OCI-LY3 (cell line): ENCODE data around the gene EDN2.

Experiments
- H2AFZ ChIP-seq: fragments of 200-600, 300-600 bp; shearing (Covaris generic); 2 replicates; pipeline ENCODE4 v1.6.0; 2014; ENCODE audit warnings: antibody characterized with exemption, low read depth, low read length
- H3K27ac ChIP-seq: fragments of 200-600, 300-600 bp; sonication (generic); 2 replicates; pipeline ENCODE4 v1.5.1; 2014; ENCODE audit warnings: mild to moderate bottlenecking, low read length, moderate library complexity, mixed read lengths
- H3K27me3 ChIP-seq: fragments of 200-600, 300-600 bp; sonication (generic); 2 replicates; pipeline ENCODE4 v1.6.1; 2014; ENCODE audit warnings: low read depth, low read length, mixed read lengths
- H3K36me3 ChIP-seq: fragments of 200-600, 300-600 bp; sonication (generic); replicated peaks from 2 replicates; pipeline ENCODE3; 2014; ENCODE audit warnings: low read depth, low read length, mixed read lengths
- H3K4me1 ChIP-seq: fragments of 300-600, 200-600 bp; sonication (generic); 2 replicates; pipeline ENCODE4 v1.6.1; 2014; ENCODE audit warnings: low read length, mixed read lengths
- H3K4me2 ChIP-seq: fragments of 200-600, 300-600 bp; sonication (generic); 2 replicates; pipeline ENCODE4 v1.6.1; 2014; ENCODE audit warnings: low read length, mixed read lengths
- H3K4me3 ChIP-seq: fragments of 300-600, 200-600 bp; sonication (generic); 2 replicates; pipeline ENCODE4 v1.5.1; 2014; ENCODE audit warnings: antibody characterized with exemption, mild to moderate bottlenecking, low read length, moderate library complexity
- H3K79me2 ChIP-seq: fragments of 300-600, 200-600 bp; shearing (Covaris generic); 2 replicates; pipeline ENCODE4 v1.6.1; 2014; ENCODE audit warnings: mild to moderate bottlenecking, low read length, mixed read lengths
- H3K9ac ChIP-seq: fragments of 300-600, 200-600 bp; shearing (Covaris generic); 2 replicates; pipeline ENCODE4 v1.6.0; 2014; ENCODE audit warnings: mild to moderate bottlenecking, low read length, moderate library complexity
- H3K9me3 ChIP-seq: fragments of 200-600, 300-600 bp; shearing (Covaris generic); 2 replicates; pipeline ENCODE4 v1.6.1; 2014; ENCODE audit warnings: low read length, mixed read lengths; ENCODE audit not compliant: insufficient read depth
- H4K20me1 ChIP-seq: fragments of 200-600, 300-600 bp; sonication (generic); 2 replicates; pipeline ENCODE4 v1.6.1; 2016; ENCODE audit warnings: low read length, mixed read lengths; ENCODE audit not compliant: insufficient read depth
- EZH2phosphoT487 ChIP-seq: fragments of 200-600 bp; shearing (Covaris generic); IDR thresholded peaks from 2 replicates; pipeline ENCODE4 v1.6.1; 2018; ENCODE audit warnings: antibody characterized with exemption, mixed run types, low read depth
- TF ChIP-seq, protein P1 (sequence below): fragments of 200-600, 300-600 bp; sonication (generic); IDR thresholded peaks from 2 replicates; pipeline ENCODE4 v1.5.1; 2014; ENCODE audit warnings: antibody characterized with exemption, low read length, low read depth

Gene EDN2

DNA sequence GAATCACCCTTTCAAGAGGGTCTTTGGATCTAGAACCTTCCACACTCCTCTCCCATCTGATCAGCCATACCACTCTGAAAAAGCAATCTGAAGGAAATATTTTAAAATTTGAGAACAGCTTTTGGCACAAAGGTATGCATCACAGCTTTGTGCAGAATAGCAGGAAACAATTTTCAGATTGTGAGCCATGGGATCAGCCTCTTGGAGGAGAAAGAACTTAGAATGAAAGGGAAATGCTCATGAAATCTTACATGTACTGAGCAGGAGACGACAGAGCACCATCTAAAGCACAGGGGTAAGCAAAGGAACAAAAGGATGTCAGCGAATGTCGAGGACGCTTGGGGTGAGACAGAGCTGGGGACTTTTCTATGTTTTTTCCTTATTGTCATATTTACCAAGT, 54.4 kb downstream of the EDN2 start:
- no peak overlapping the region for H3K9ac ChIP-seq
- no peak overlapping the region for H3K4me3 ChIP-seq
- H3K79me2 ChIP-seq: no peaks in the 10 kb centered on the region
- no peak overlapping the region for H3K27ac ChIP-seq
- no peak for TF ChIP-seq EZH2phosphoT487
- TF ChIP-seq, protein P1, sequence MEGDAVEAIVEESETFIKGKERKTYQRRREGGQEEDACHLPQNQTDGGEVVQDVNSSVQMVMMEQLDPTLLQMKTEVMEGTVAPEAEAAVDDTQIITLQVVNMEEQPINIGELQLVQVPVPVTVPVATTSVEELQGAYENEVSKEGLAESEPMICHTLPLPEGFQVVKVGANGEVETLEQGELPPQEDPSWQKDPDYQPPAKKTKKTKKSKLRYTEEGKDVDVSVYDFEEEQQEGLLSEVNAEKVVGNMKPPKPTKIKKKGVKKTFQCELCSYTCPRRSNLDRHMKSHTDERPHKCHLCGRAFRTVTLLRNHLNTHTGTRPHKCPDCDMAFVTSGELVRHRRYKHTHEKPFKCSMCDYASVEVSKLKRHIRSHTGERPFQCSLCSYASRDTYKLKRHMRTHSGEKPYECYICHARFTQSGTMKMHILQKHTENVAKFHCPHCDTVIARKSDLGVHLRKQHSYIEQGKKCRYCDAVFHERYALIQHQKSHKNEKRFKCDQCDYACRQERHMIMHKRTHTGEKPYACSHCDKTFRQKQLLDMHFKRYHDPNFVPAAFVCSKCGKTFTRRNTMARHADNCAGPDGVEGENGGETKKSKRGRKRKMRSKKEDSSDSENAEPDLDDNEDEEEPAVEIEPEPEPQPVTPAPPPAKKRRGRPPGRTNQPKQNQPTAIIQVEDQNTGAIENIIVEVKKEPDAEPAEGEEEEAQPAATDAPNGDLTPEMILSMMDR: no peak
- H3K36me3 ChIP-seq: no peaks in the 10 kb centered on the region
- no peaks in the 10 kb centered on the region for H3K9me3 ChIP-seq
- no peaks in the 10 kb centered on the region for H4K20me1 ChIP-seq
- H2AFZ ChIP-seq: no peak overlapping the region
- 0 out of 2 replicates have a peak, but pooled peaks cover 8% of the 10 kb centered on the region for H3K27me3 ChIP-seq
- no peak overlapping the region for H3K4me2 ChIP-seq
- no peaks in the 10 kb centered on the region for H3K4me1 ChIP-seq

DNA sequence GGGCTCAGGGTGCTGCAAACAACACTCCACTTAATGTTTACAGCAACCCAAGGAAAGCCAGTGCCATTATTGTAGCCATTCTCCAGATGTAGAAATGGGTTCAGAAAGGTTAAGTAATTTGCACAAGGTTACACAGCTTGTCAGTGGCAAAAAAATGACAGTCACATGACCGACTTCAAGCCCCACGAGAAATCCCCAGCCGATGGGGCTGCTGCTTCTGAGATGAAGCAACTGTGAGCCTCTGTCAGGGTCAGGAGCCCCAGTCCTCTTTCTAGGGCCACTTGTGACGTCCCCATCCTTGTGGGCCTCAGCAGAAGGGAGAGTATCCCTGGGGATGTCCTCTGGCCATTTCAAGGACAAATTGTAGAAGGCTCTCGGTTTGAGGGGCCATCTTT, 54.8 kb downstream of the EDN2 start:
- Histone ChIP-seq H3K9ac (no peak overlapping the region), H3K27me3 (0 out of 2 replicates have a peak, but pooled peaks cover 4% of the 10 kb centered on the region), H3K36me3 (no peaks in the 10 kb centered on the region), H3K4me3 (no peak overlapping the region), H3K27ac (no peak overlapping the region), H3K4me1 (no peaks in the 10 kb centered on the region), H3K9me3 (no peaks in the 10 kb centered on the region), H2AFZ (no peak overlapping the region), H4K20me1 (no peaks in the 10 kb centered on the region), H3K4me2 (no peak overlapping the region), H3K79me2 (no peaks in the 10 kb centered on the region)
- TF ChIP-seq EZH2phosphoT487: no peak
- TF ChIP-seq, protein P1: no peak
